HG03342 (cell line): ENCODE data around the gene ERV3-1.
"Not testable (repeated sequence)": the region's sequence is repeated elsewhere in the genome, so short reads cannot be mapped to it uniquely, and the experiment has no call there.

Experiments used
- ATAC-seq: cut with Tn5 transposase; IDR thresholded peaks from one replicate; pipeline ENCODE4 v1.9.1; 2021; ENCODE audit warnings: mild to moderate bottlenecking, moderate library complexity; ENCODE audit not compliant: unreplicated experiment

Gene ERV3-1

DNA sequence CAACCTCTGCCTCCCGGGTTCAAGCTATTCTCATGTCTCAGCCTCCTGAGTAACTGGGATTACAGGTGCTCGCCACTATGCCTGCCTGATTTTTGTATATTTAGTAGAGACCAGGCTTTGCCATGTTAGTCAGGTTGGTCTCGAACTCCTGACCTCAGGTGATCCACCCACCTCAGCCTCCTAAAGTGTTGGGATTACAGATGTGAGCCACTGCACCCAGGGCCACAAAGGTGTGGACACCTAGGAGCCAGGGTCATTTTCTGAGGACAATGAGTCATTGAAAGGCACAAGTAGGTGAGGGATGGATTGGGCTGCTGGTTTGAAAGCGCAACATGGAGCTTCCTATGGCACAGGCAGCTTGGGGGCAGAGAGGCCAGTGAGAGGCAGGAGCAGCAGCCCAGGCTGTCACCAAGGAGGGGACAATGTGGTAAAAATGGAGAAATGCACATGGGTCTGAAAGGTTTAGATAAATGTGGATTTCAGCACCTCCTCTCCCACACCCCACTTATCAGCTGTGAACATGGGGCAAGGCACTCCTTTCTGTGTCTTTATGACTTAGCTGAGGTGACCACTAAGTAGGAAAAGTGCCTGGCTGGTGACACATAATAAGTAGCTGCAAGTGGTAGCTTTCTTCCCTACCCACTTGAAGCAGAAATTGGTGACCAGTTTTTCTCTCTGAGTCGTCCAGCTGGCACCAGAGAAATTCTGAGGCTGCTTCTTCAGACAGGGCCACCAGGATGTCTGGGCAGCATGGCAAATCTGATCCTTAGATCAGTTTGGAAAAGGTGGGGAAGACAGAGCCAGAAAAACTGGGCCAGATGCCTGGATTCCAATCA is 61.6 kb downstream of the ERV3-1 start:
- not testable (repeated sequence) for ATAC-seq
